GM18861 (cell line): ENCODE results near the gene LYPD6B.

Experiments used
- ATAC-seq: cut with Tn5 transposase; IDR thresholded peaks from one replicate; pipeline ENCODE4 v1.9.1; 2021; ENCODE audit not compliant: unreplicated experiment

Gene LYPD6B

DNA sequence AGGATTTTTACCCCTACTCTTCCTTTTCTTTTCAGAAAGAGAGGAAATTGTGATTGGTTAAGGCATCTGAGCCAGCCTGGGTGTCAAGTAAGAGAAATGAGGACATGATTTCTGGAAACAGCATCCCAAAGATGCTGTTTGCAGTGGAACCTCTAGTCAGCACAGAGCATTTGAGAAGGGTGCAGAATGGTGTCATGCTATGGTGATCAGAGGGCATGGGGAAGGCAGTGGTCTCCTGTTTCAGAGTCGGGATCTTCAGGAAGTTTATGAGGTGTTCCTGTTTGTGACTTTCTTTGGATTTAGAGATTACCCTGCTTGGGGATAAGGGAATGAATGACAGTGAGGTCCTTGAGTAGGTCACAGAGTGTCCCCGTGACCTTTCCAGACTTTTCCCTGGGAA is 117.5 kb downstream of the LYPD6B start:
- ATAC-seq = no peak

- no peak for ATAC-seq
These were observed 118.7 kb downstream of the LYPD6B start for GRCh38 chr2:149156971-149157740.

DNA sequence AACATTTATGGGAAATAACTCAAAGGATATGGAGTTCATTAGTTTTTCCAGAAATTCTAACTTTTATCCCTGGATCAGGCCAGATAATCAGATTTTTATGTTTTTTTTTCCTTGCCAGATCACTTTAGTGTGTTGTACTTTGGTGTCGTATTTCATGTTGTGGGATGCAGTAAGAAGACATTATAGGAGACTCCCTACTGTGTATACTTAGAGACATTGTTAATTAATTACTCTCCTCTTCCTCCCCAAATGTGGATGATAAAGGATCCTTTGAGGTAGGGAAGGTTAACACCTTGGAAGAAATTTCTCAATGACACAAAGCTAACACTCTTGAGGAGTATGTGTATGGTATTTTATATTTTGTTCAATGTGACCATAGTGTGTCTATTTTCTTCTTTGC is 120.5 kb downstream of the LYPD6B start:
- no peak for ATAC-seq

- ATAC-seq = no peak
These were observed 121.7 kb downstream of the LYPD6B start for GRCh38 chr2:149160195-149160594.

GRCh38 chr2:149160701-149161217 is 122.3 kb downstream of the LYPD6B start:
- peak; percentile 98 for ATAC-seq

GRCh38 chr2:149161481-149162225 is 123.2 kb downstream of the LYPD6B start:
- no peak for ATAC-seq

DNA sequence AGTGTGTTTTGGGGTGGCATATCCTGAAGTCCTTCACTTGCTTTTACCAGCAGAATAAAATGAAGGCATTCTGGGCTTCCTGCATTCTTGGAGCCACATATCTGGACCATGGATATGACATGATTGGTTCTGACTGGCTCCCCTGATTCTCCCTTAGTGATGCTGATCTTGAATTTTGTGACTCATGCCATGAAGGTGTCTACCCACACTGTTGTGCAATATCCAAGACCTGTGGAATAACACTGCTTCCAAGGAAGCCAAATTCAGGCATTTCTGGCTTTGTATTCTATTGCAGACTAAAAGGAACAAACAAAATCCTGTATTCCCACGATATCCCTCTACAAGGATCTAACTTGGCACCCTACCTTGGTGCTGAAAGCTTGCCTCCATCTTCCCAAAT is 125.8 kb downstream of the LYPD6B start:
- ATAC-seq = no peak

- no peak for ATAC-seq
These were observed 126.3 kb downstream of the LYPD6B start for GRCh38 chr2:149164827-149165226.

DNA sequence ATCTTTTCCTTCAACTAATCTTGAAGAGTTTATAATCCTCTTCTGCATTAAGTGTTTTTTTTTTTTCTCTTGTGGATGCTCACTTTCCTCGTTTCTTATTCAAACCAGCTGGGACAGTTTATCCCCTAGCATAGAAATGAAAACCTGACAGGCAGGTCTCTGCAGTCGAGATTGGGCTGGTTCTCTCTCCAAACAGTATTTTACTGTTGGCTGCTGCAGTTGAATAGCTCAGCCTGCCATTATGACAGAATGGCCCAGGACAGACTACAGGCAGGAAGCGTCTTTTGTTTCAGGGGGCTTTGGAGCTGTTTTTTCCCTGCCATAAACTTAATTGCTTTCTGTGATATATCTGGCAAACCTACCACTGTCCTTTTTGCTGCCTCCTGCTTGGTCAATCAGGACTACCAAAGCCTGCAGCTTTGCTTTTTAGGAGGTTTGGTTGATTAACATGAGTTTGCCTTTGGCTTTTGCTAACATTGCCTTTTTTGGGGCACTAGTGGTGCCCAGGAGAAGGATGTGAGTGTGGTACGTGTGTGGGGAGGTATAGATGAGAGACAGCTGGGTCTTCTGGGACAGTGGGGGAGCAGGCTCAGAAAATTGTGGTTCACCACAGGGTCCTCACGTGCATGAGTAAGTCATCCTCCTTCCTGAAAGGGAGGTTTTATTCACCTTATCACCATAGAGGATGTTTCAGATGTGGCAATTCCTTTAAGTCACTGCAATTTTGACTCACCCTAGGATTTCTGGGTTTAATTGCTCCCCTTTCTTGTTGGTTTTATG is 128.7 kb downstream of the LYPD6B start:
- ATAC-seq = peak; percentile 95

GRCh38 chr2:149167941-149168340 is 129.4 kb downstream of the LYPD6B start:
- ATAC-seq = no peak

DNA sequence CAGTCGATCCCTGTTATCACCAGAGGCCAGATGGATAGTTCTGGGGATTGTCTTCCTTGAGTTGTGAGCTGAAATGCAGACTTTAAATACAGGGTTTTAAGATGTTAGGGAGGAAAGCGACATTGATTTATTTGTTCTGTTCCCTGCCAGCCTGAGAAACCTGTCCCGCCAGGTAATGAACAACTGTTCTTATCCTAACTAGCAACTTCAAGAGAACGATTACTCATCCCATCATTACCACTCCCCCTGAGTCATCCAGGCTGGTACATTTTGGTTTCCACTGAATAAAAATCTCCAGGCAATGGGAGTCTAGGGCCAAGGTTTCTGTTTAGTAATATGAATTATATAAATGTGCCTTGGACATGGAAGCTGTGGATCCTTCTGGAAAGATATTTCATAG is 131.2 kb downstream of the LYPD6B start:
- ATAC-seq = no peak

GRCh38 chr2:149170156-149170555 is 131.7 kb downstream of the LYPD6B start:
- ATAC-seq = no peak

- no peak for ATAC-seq
These were observed 132.4 kb downstream of the LYPD6B start for GRCh38 chr2:149170911-149171310.

DNA sequence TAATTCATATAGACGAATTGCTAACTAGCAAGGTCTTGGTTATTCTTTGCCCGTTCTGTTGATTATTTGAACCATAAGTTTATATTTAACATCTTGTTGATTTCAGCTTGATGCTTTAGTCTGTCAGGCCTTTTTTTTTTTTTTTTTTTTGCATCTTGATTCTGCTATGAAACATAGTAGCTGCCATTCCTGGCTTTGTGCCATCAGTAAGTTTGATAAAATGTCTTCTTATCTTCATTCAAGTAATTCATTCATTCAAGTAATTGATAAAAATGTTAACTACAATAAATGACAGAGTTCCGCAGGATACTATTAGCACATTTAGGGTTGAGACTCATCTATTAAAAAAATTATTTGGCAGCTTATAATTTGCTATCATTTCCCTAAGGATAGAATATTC is 134.7 kb downstream of the LYPD6B start:
- ATAC-seq = no peak

DNA sequence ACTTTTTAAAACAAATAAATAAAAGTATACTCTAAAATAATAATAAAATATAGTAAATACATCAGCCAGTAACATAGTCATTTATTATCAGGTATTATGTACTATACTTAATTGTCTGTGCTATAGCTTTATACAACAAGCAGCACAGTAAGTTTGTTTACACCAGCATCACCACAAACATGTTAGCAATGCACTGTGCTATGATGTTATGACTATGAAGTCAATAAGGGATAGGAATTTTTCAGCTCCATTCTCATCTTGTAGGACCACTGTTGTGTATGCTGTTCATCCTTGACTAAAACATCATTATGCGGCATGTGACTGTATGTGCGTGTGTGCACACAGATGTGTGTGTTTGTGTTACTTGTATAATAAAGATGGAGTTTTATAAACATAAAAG is 137.5 kb downstream of the LYPD6B start:
- ATAC-seq = no peak

DNA sequence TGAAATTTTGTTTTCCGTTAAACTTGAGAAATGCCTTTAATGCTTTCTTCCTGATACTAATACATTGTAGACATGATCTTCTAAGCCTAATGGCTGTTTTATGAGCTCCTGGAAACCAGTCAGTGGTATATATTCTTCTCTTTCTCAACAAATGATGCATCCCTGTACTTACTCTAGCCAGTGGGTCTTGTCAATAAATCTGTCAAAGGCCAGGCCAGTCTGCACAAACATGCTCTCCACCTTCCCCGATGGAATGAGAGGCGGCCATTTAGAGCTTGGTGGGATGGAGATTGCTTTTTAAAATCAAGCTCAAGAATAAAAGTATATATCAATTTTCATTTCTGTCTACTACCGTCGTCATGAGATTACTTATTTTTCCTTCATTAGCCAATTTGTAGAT is 140.1 kb downstream of the LYPD6B start:
- no peak for ATAC-seq

DNA sequence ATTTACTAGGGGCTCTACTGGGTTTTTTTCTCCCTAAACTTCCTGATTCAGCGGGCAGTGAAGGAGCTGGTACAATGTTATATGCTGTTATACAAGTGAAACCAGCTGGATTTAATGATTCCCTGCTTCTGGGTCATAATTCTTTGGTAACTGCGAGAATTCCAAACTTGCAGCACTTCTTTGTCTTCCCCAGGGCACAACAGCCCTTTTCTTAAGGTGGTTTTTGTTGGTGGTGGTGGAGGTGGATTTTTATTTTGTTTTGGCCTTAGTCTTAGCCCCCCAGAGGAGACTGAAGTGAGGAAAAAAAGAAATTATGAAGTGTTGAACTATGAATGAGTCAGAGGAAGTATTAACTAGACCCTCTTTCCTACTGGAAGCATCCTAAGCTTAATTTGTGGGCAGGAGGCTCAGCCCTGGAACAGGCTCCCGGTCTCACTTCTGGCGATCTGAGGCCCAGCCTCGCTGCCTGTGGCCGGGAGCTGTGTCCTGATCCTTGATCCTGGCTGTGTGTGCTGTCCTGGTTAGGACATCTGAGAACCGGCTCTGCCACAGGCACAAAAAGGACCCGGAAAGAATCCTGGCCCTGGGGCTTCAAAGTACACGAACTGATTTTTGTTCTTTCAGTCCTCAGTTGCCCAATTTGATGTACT is 141.9 kb downstream of the LYPD6B start:
- no peak for ATAC-seq

DNA sequence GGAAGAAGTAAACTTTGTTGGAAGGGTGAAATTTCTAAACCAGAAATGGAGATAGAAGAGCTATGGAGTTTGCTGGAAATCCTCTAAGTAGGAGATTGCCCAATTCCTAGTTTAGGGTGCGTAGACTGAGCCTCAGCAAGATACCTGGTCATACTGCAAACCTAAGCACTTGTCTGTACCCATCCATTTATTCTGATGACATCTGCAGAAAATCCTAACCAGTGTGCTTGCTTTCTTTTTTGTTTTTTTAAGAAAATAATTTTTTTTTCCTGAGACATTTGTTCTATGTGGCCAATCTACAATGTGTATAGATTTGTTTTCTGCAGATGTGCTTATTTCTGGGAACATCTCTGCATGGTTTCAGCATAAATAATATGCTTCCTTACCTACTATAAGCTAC is 144.7 kb downstream of the LYPD6B start:
- no peak for ATAC-seq

- no peak for ATAC-seq
These were observed 146.5 kb downstream of the LYPD6B start for GRCh38 chr2:149184991-149185390.

- ATAC-seq = no peak
These were observed 147.5 kb downstream of the LYPD6B start for GRCh38 chr2:149185942-149186490.

DNA sequence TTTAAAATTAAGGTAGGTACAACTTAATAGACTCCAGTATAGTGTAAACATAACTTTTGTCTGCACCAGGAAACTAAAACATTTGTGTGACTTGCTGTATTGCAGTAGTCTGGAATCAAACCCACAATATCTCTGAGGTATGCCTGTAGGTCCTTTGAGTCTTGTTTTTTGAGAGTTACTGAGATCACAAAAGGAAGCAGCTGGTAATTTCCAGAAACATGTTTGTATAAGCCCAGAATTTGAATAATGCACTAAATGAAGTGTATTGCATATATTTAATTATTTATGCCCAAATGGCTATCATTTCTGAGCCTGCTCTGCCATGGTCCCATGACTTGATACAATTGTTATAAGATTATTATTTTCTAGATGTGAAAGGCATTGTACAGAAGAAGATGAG is 148.6 kb downstream of the LYPD6B start:
- no peak for ATAC-seq
